HEK293 (cell line): Measurements from ENCODE around the gene HOTAIR.

ENCODE experiments used
- FEZF1 ChIP-seq: fragments of 450-650 bp; formaldehyde crosslinking; IDR thresholded peaks from 2 replicates; pipeline ENCODE4 v1.5.1; 2016; ENCODE audit warnings: missing biosample characterization, missing genetic modification characterization
- GLI4 ChIP-seq: fragments of 450-650 bp; formaldehyde crosslinking; IDR thresholded peaks from 2 replicates; pipeline ENCODE4 v1.5.1; 2016; ENCODE audit warnings: missing biosample characterization, missing genetic modification characterization
- KLF7 ChIP-seq: fragments of 450-650 bp; formaldehyde crosslinking; IDR thresholded peaks from 2 replicates; pipeline ENCODE4 v1.5.1; 2016; ENCODE audit warnings: missing biosample characterization, missing genetic modification characterization, borderline replicate concordance
- PBX3 ChIP-seq: sonication (generic); formaldehyde crosslinking; IDR thresholded peaks from 2 replicates; pipeline ENCODE4 v1.8.1; 2022; ENCODE audit warnings: mild to moderate bottlenecking, moderate library complexity, missing genetic modification reagents
- SCRT2 ChIP-seq: fragments of 450-650 bp; formaldehyde crosslinking; IDR thresholded peaks from 2 replicates; pipeline ENCODE4 v1.5.1; 2016; ENCODE audit warnings: missing biosample characterization, missing genetic modification characterization
- SP2 ChIP-seq: fragments of 450-650 bp; formaldehyde crosslinking; IDR thresholded peaks from 2 replicates; pipeline ENCODE4 v1.5.1; 2016; ENCODE audit warnings: missing biosample characterization, missing genetic modification characterization
- SP3 ChIP-seq: fragments of 450-650 bp; formaldehyde crosslinking; IDR thresholded peaks from 2 replicates; pipeline ENCODE4 v1.5.1; 2016; ENCODE audit warnings: missing biosample characterization, missing genetic modification characterization
- ZBTB7A ChIP-seq: fragments of 450-650 bp; formaldehyde crosslinking; IDR thresholded peaks from 2 replicates; pipeline ENCODE4 v1.5.1; 2016; ENCODE audit warnings: low read depth, missing biosample characterization, missing genetic modification characterization
- ZFHX2 ChIP-seq: fragments of 450-650 bp; formaldehyde crosslinking; conservative IDR thresholded peaks from 2 replicates; pipeline ENCODE4 v1.5.1; 2016; ENCODE audit warnings: missing biosample characterization, missing genetic modification characterization
- ZFP69B ChIP-seq: fragments of 450-650 bp; formaldehyde crosslinking; IDR thresholded peaks from 2 replicates; pipeline ENCODE4 v1.5.1; 2016; ENCODE audit warnings: missing biosample characterization, missing genetic modification characterization
- ZNF10 ChIP-seq: fragments of 450-650 bp; formaldehyde crosslinking; IDR thresholded peaks from 2 replicates; pipeline ENCODE4 v1.5.1; 2017; ENCODE audit warnings: missing biosample characterization, missing genetic modification characterization
- ZNF19 ChIP-seq: fragments of 450-650 bp; formaldehyde crosslinking; IDR thresholded peaks from 2 replicates; pipeline ENCODE4; 2016; ENCODE audit warnings: missing biosample characterization, missing genetic modification characterization, low read depth
- ZNF239 ChIP-seq: fragments of 450-650 bp; formaldehyde crosslinking; IDR thresholded peaks from 2 replicates; pipeline ENCODE4 v1.5.1; 2016; ENCODE audit warnings: missing biosample characterization, missing genetic modification characterization
- ZNF266 ChIP-seq: fragments of 450-650 bp; formaldehyde crosslinking; IDR thresholded peaks from 2 replicates; pipeline ENCODE4 v1.5.1; 2016; ENCODE audit warnings: missing biosample characterization, missing genetic modification characterization, low read depth
- ZNF335 ChIP-seq: fragments of 450-650 bp; formaldehyde crosslinking; conservative IDR thresholded peaks from 2 replicates; pipeline ENCODE4 v1.5.1; 2016; ENCODE audit warnings: missing biosample characterization, missing genetic modification characterization
- ZNF341 ChIP-seq: fragments of 450-650 bp; formaldehyde crosslinking; IDR thresholded peaks from 2 replicates; pipeline ENCODE4; 2016; ENCODE audit warnings: low read depth, missing biosample characterization, missing genetic modification characterization
- ZNF366 ChIP-seq: fragments of 450-650 bp; formaldehyde crosslinking; conservative IDR thresholded peaks from 2 replicates; pipeline ENCODE4 v1.5.1; 2016; ENCODE audit warnings: missing biosample characterization, missing genetic modification characterization
- ZNF404 ChIP-seq: fragments of 450-650 bp; formaldehyde crosslinking; IDR thresholded peaks from 2 replicates; pipeline ENCODE4 v1.5.1; 2017; ENCODE audit warnings: missing biosample characterization, missing genetic modification characterization
- ZNF473 ChIP-seq: fragments of 450-650 bp; formaldehyde crosslinking; IDR thresholded peaks from 2 replicates; pipeline ENCODE4 v1.5.1; 2017; ENCODE audit warnings: missing biosample characterization, missing genetic modification characterization
- ZNF48 ChIP-seq: fragments of 450-650 bp; formaldehyde crosslinking; IDR thresholded peaks from 2 replicates; pipeline ENCODE4 v1.5.1; 2016; ENCODE audit warnings: missing biosample characterization, missing genetic modification characterization
- ZNF555 ChIP-seq: fragments of 450-650 bp; formaldehyde crosslinking; conservative IDR thresholded peaks from 2 replicates; pipeline ENCODE4 v1.5.1; 2017; ENCODE audit warnings: missing biosample characterization, mild to moderate bottlenecking, missing genetic modification characterization, inconsistent platforms
- ZNF560 ChIP-seq: fragments of 450-650 bp; formaldehyde crosslinking; IDR thresholded peaks from 2 replicates; pipeline ENCODE4 v1.5.1; 2017; ENCODE audit warnings: missing biosample characterization, missing genetic modification characterization, borderline replicate concordance
- ZNF596 ChIP-seq: fragments of 450-650 bp; IDR thresholded peaks from 2 replicates; pipeline ENCODE4 v1.5.0; 2018; ENCODE audit warnings: missing biosample characterization, mild to moderate bottlenecking, missing genetic modification characterization, moderate library complexity
- ZNF629 ChIP-seq: fragments of 450-650 bp; formaldehyde crosslinking; IDR thresholded peaks from 2 replicates; pipeline ENCODE4 v1.5.1; 2017; ENCODE audit warnings: missing biosample characterization, missing genetic modification characterization
- ZNF658 ChIP-seq: fragments of 450-650 bp; formaldehyde crosslinking; IDR thresholded peaks from 2 replicates; pipeline ENCODE4; 2016; ENCODE audit warnings: missing biosample characterization, missing genetic modification characterization
- ZNF692 ChIP-seq: fragments of 450-650 bp; formaldehyde crosslinking; IDR thresholded peaks from 2 replicates; pipeline ENCODE4 v1.5.1; 2016; ENCODE audit warnings: missing biosample characterization, missing genetic modification characterization
- ZSCAN18 ChIP-seq: fragments of 450-650 bp; formaldehyde crosslinking; IDR thresholded peaks from 2 replicates; pipeline ENCODE4 v1.5.1; 2016; ENCODE audit warnings: missing biosample characterization, missing genetic modification characterization
- TF ChIP-seq, protein P1 (sequence below): fragments of 450-650 bp; formaldehyde crosslinking; conservative IDR thresholded peaks from 2 replicates; pipeline ENCODE4 v1.5.1; 2016; ENCODE audit warnings: low read depth, missing biosample characterization, missing genetic modification characterization
- TF ChIP-seq, protein P2 (sequence below): fragments of 450-650 bp; formaldehyde crosslinking; IDR thresholded peaks from 2 replicates; pipeline ENCODE4 v1.5.1; 2016; ENCODE audit warnings: missing biosample characterization, missing genetic modification characterization

Gene HOTAIR

DNA sequence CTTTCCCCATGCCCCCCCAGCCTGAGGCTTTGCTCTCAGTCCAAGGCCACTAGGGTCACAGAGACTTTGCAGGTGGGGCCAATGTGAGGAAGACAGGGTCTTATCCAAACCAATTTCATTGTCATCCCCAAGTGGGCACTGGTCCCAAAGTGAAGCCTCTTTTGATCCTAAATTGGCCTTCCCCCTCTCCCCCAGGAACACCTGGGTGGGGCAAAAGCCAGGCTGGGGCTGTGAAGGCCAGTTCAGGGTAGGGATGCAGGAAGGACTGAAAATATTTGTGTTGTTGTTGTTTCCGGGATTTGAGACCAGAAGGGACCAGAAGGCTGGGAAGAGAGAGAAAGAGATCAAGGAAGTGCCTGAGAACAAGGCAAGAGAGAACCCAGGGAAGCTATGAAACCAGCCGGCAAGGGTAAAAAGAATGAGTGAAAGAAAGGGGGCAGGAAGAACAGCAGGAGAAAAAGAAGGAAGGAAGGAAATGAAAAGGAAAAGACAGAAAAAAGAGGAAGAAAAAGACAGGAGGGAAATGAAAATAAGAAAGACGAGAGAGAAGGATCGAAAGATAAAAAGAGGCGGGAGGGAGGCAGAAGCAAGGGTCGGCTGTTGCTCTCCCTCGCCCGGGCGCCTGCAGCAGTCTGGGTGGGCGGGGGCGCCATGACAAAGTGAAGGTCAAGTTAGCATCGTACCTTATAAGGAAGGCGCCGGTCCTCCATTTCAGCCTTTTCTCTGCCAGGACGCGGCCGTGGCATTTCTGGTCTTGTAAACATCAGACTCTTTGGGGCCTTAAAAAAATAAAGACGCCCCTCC lies 9.3 kb downstream of the HOTAIR start (continued):
- TF ChIP-seq ZNF19, result no peak; the same call in 1 of the 2 replicates
- no peak for TF ChIP-seq ZNF48 (tag by site-specific recombination)
- no peak for TF ChIP-seq ZSCAN18
- TF ChIP-seq SP3 (tag by site-specific recombination), result 0 out of 2 replicates have a peak, but pooled peaks have one; percentile 34
- TF ChIP-seq ZNF366 (tag by site-specific recombination), result peak; percentile 98
- TF ChIP-seq, protein P1, sequence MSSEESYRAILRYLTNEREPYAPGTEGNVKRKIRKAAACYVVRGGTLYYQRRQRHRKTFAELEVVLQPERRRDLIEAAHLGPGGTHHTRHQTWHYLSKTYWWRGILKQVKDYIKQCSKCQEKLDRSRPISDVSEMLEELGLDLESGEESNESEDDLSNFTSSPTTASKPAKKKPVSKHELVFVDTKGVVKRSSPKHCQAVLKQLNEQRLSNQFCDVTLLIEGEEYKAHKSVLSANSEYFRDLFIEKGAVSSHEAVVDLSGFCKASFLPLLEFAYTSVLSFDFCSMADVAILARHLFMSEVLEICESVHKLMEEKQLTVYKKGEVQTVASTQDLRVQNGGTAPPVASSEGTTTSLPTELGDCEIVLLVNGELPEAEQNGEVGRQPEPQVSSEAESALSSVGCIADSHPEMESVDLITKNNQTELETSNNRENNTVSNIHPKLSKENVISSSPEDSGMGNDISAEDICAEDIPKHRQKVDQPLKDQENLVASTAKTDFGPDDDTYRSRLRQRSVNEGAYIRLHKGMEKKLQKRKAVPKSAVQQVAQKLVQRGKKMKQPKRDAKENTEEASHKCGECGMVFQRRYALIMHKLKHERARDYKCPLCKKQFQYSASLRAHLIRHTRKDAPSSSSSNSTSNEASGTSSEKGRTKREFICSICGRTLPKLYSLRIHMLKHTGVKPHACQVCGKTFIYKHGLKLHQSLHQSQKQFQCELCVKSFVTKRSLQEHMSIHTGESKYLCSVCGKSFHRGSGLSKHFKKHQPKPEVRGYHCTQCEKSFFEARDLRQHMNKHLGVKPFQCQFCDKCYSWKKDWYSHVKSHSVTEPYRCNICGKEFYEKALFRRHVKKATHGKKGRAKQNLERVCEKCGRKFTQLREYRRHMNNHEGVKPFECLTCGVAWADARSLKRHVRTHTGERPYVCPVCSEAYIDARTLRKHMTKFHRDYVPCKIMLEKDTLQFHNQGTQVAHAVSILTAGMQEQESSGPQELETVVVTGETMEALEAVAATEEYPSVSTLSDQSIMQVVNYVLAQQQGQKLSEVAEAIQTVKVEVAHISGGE, result peak; percentile 29; the same call in 1 of the 2 replicates
- no peak; the same call in 1 of the 2 replicates for TF ChIP-seq ZNF596
- TF ChIP-seq ZNF560 (tag by site-specific recombination), result no peak
- TF ChIP-seq ZNF473, result no peak
- no peak for TF ChIP-seq ZNF404 (tag by site-specific recombination)
- no peak for TF ChIP-seq ZNF692 (tag by site-specific recombination)
- 0 out of 2 replicates have a peak, but pooled peaks have one; percentile 24 for TF ChIP-seq ZFP69B (tag by site-specific recombination)
- TF ChIP-seq GLI4 (tag by site-specific recombination), result no peak
- no peak for TF ChIP-seq ZNF10 (tag by site-specific recombination)
- TF ChIP-seq, protein P2, sequence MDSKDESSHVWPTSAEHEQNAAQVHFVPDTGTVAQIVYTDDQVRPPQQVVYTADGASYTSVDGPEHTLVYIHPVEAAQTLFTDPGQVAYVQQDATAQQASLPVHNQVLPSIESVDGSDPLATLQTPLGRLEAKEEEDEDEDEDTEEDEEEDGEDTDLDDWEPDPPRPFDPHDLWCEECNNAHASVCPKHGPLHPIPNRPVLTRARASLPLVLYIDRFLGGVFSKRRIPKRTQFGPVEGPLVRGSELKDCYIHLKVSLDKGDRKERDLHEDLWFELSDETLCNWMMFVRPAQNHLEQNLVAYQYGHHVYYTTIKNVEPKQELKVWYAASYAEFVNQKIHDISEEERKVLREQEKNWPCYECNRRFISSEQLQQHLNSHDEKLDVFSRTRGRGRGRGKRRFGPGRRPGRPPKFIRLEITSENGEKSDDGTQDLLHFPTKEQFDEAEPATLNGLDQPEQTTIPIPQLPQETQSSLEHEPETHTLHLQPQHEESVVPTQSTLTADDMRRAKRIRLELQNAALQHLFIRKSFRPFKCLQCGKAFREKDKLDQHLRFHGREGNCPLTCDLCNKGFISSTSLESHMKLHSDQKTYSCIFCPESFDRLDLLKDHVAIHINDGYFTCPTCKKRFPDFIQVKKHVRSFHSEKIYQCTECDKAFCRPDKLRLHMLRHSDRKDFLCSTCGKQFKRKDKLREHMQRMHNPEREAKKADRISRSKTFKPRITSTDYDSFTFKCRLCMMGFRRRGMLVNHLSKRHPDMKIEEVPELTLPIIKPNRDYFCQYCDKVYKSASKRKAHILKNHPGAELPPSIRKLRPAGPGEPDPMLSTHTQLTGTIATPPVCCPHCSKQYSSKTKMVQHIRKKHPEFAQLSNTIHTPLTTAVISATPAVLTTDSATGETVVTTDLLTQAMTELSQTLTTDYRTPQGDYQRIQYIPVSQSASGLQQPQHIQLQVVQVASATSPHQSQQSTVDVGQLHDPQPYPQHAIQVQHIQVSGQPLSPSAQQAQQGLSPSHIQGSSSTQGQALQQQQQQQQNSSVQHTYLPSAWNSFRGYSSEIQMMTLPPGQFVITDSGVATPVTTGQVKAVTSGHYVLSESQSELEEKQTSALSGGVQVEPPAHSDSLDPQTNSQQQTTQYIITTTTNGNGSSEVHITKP (tag by site-specific recombination), result peak; percentile 83
- 0 out of 2 replicates have a peak, but pooled peaks have one; percentile 25 for TF ChIP-seq SP2 (tag by site-specific recombination)
- peak; percentile 17; the same call in 1 of the 2 replicates for TF ChIP-seq ZNF629 (tag by site-specific recombination)
- peak; percentile 86 for TF ChIP-seq ZNF335 (tag by site-specific recombination)
- no peak for TF ChIP-seq ZNF239
- no peak for TF ChIP-seq ZNF555 (tag by site-specific recombination)
- no peak for TF ChIP-seq ZBTB7A (tag by site-specific recombination)
- no peak for TF ChIP-seq KLF7 (tag by site-specific recombination)
- TF ChIP-seq ZNF341, result peak; percentile 97
- no peak for TF ChIP-seq PBX3 (CRISPR knock-in tag)
- no peak for TF ChIP-seq ZNF266
- no peak for TF ChIP-seq ZNF658 (tag by site-specific recombination)
- peak; percentile 73; the same call in 1 of the 2 replicates for TF ChIP-seq SCRT2 (tag by site-specific recombination)
- peak; percentile 46; the same call in 1 of the 2 replicates for TF ChIP-seq ZFHX2 (tag by site-specific recombination)
- 0 out of 2 replicates have a peak, but pooled peaks have one; percentile 30 for TF ChIP-seq FEZF1
